Measurements from ENCODE around the gene KLC1.

The KLC1 gene

DNA sequence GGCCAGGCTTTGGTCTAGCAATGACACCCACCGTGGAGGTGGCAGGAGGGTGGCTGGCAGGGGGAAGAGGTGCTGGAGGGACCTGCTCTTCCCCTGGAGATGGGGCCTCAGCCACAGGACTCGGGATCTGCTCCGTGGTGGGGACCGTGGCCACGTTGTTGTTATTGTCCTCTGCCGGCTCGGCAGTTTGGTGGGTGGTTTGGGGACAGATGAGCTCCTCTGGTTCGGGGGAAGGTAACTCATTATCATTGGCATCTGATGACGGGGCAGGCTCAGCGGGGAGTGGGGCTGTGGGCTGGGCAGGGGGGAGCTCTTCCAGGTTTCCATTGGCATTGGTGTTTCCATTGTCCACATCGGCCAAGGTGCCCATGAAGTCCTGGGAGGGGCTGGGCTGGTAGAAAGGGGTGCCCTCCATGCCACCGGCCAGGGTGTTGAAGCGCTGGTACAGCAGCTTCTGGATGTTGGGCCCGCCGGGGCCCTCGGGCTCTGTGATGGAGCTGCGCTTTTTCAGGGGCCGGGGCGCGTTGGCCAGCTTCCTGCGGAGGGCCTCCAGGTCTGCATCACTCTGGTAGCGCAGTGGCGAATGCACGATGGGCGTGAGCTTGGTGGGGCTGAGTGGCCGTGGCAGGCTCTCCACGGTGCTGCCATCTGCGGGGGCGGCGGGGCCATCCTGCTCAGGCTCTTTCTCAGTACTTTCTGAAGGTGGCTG is 110.9 kb downstream of the KLC1 start:
- no peak for TF ChIP-seq SIN3A (IDR thresholded peaks at IDR 0.05; ENCODE audit: borderline replicate concordance, insufficient read depth, low read length)
- no peak for TF ChIP-seq TAF1 (IDR thresholded peaks at IDR 0.05; ENCODE audit: borderline replicate concordance, insufficient read depth, low read length)
- TF ChIP-seq POLR2AphosphoS5 (IDR thresholded peaks at IDR 0.05; ENCODE audit: low read depth, low read length), result no peak
- TF ChIP-seq, protein P1, sequence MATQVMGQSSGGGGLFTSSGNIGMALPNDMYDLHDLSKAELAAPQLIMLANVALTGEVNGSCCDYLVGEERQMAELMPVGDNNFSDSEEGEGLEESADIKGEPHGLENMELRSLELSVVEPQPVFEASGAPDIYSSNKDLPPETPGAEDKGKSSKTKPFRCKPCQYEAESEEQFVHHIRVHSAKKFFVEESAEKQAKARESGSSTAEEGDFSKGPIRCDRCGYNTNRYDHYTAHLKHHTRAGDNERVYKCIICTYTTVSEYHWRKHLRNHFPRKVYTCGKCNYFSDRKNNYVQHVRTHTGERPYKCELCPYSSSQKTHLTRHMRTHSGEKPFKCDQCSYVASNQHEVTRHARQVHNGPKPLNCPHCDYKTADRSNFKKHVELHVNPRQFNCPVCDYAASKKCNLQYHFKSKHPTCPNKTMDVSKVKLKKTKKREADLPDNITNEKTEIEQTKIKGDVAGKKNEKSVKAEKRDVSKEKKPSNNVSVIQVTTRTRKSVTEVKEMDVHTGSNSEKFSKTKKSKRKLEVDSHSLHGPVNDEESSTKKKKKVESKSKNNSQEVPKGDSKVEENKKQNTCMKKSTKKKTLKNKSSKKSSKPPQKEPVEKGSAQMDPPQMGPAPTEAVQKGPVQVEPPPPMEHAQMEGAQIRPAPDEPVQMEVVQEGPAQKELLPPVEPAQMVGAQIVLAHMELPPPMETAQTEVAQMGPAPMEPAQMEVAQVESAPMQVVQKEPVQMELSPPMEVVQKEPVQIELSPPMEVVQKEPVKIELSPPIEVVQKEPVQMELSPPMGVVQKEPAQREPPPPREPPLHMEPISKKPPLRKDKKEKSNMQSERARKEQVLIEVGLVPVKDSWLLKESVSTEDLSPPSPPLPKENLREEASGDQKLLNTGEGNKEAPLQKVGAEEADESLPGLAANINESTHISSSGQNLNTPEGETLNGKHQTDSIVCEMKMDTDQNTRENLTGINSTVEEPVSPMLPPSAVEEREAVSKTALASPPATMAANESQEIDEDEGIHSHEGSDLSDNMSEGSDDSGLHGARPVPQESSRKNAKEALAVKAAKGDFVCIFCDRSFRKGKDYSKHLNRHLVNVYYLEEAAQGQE (IDR thresholded peaks at IDR 0.05; ENCODE audit: insufficient read depth in 1 of 2, low read depth in 2 of 2, low read length in 2 of 2), result no peak
- no peak for TF ChIP-seq FOXP2 (optimal IDR thresholded peaks at IDR 0.05; ENCODE audit: borderline replicate concordance, extremely low read depth, extremely low read length, insufficient read depth)

DNA sequence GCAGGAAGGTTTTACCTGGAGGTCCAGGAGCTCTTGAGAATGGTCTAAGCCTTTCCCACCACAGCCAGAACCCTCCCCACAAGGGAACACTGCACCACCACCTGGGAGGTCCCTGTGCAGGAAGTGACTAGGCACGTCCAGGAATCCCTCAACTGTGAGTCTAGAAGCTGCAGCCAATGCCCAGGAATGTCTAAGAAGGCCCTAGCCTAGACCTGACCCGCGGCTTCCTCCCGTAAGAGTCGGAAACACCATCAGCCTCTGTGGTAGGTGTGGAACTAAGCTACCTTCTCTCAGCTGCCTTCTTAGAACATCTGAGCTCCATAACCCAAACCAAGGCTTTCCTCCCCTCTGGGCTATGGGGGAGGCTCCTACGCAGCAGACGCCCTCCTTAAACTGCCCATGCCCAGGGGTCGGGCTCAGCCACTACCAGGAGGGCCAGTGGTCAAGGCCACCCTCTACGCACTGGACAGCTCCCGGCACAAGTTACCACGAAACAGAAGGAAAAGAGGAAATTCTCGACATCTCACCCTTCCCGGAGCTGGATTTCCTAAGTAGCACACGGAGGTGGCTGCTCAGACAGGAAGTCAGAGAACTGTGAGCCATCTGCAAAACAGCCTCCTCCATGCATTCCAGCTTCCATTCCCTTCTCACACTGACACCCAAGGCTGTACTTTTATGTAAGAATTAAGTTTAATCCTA is 112.1 kb downstream of the KLC1 start:
- no peak for TF ChIP-seq SIN3A (IDR thresholded peaks at IDR 0.05; ENCODE audit: borderline replicate concordance, insufficient read depth, low read length)
- TF ChIP-seq, protein P1 (IDR thresholded peaks at IDR 0.05; ENCODE audit: insufficient read depth in 1 of 2, low read depth in 2 of 2, low read length in 2 of 2), result peak; percentile 68 to 81

DNA sequence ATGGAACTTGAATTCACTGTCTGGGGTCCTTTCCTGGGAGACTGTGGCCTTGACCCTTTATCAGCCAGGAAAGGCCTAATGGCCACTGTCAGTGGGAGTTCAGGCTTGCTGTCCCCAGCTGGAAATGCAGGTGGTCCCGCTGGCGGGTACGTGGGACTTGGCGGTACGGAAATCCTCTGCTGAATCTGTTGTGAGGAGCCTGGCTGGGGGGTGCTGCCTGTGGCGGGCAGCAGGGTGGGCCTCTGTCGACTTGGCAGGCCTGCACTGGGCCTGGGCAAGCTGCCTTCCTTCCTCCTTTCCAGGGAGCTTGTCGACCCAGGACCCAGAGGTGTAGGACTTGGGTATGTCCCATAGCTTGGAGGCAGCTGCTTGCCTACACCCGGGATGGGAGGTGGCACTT is 112.9 kb downstream of the KLC1 start:
- TF ChIP-seq SIN3A (IDR thresholded peaks at IDR 0.05; ENCODE audit: borderline replicate concordance, insufficient read depth, low read length), result no peak
- TF ChIP-seq, protein P1 (IDR thresholded peaks at IDR 0.05; ENCODE audit: insufficient read depth in 1 of 2, low read depth in 2 of 2, low read length in 2 of 2), result no peak
- no peak for TF ChIP-seq POLR2AphosphoS5 (IDR thresholded peaks at IDR 0.05; ENCODE audit: low read depth, low read length)
- TF ChIP-seq TAF1 (IDR thresholded peaks at IDR 0.05; ENCODE audit: borderline replicate concordance, insufficient read depth, low read length), result no peak
- TF ChIP-seq FOXP2 (optimal IDR thresholded peaks at IDR 0.05; ENCODE audit: borderline replicate concordance, extremely low read depth, extremely low read length, insufficient read depth), result no peak

DNA sequence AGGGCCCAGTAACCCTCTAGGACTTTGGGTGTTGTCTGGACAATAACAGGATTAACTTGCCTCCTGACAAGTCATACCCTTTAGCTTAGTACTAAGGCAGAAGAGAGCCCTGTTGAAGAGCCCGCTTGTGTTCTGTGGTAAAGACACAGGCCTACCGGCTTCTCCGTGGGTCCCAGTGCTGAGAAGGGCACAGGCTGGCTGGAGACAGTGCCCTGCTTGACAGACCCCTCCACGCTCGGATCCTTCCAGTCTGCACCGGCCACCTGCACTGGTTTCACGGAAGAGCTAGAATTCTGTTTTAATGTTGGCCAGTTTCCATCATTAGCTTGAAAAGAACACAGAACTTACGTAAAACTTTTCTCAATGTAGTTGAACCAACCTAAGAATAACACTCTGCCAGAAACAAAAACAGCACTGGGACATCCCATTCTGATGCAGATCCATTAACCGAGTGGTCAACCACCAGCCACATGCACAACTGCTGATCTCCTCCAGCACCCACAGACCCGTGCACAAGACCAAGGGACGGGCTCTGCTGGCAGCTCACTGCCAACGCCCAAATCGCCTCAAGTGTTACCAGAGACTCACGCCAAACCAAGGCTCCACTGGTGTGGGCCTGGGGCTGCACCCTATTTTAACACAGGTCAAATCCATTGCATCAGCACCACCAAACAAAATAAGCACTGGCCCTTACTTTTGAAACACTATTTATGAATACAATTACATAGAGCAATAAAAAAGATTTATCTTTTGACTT is 113.7 kb downstream of the KLC1 start:
- TF ChIP-seq, protein P1 (IDR thresholded peaks at IDR 0.05; ENCODE audit: insufficient read depth in 1 of 2, low read depth in 2 of 2, low read length in 2 of 2), result no peak
- TF ChIP-seq POLR2AphosphoS5 (IDR thresholded peaks at IDR 0.05; ENCODE audit: low read depth, low read length), result no peak
- TF ChIP-seq FOXP2 (optimal IDR thresholded peaks at IDR 0.05; ENCODE audit: borderline replicate concordance, extremely low read depth, extremely low read length, insufficient read depth), result no peak
- no peak for TF ChIP-seq SIN3A (IDR thresholded peaks at IDR 0.05; ENCODE audit: borderline replicate concordance, insufficient read depth, low read length)
- TF ChIP-seq TAF1 (IDR thresholded peaks at IDR 0.05; ENCODE audit: borderline replicate concordance, insufficient read depth, low read length), result no peak
